IgD-negative memory B cell (primary cell): Measurements from ENCODE around the gene BAZ2B. TPM values are rescaled to one million over a fixed set of nuclear protein-coding genes. Genes with fewer than 3 reads are reported as not detected.
A peak's percentile ranks its signal among the peaks of the same experiment; 100 is the strongest.

Experiments used
- H3K27ac Mint-ChIP-seq, 3 donors: one replicate each; pipeline ENCODE4 v1.8.0; 2020 to 2022; ENCODE audit warnings: mild to moderate bottlenecking in 3 of 3, mixed read lengths in 3 of 3, moderate library complexity in 1 of 3
- H3K27me3 Mint-ChIP-seq: one replicate; pipeline ENCODE4 v1.8.0; 2021; ENCODE audit warnings: mixed read lengths
- H3K36me3 Mint-ChIP-seq: one replicate; pipeline ENCODE4 v1.8.0; 2020; ENCODE audit warnings: mild to moderate bottlenecking, mixed read lengths
- H3K4me1 Mint-ChIP-seq, 3 donors: one replicate each; pipeline ENCODE4 v1.8.0; 2020 to 2022; ENCODE audit warnings: mixed read lengths in 3 of 3, mild to moderate bottlenecking in 1 of 3
- H3K4me3 Mint-ChIP-seq, 4 donors: one replicate each; pipeline ENCODE4 v1.8.0; 2020 to 2022; ENCODE audit warnings: mild to moderate bottlenecking in 4 of 4, mixed read lengths in 4 of 4, moderate library complexity in 3 of 4
- H3K9me3 Mint-ChIP-seq, 3 donors: one replicate each; pipeline ENCODE4 v1.8.0; 2020 to 2021; ENCODE audit warnings: mixed read lengths in 3 of 3, mild to moderate bottlenecking in 1 of 3
- polyA plus RNA-seq: library from polyadenylated mRNA; unstranded; fragments of 300-500 nt; fragmentation: Illumina TruSeq; gene quantifications from one replicate; pipeline ENCODE4 v1.2.3, GENCODE V29; 2021

Gene BAZ2B
- polyA plus RNA-seq, 1 donor from 2014 or later: 17.3 TPM

- H3K36me3 Mint-ChIP-seq: peaks cover 5% of the 10 kb centered on the region
- H3K9me3 Mint-ChIP-seq: peaks cover 0 to 2% (median 0%) of the 10 kb centered on the region in 3 donors
- no peak overlapping the region for H3K4me3 Mint-ChIP-seq
- H3K27ac Mint-ChIP-seq: no peak overlapping the region
- no peaks in the 10 kb centered on the region for H3K27me3 Mint-ChIP-seq
- H3K4me1 Mint-ChIP-seq: peaks cover 5 to 15% (median 10%) of the 10 kb centered on the region in 3 donors
Observed at GRCh38 chr2:159508140-159508539, 108.2 kb downstream of the BAZ2B start.

- Mint-ChIP-seq H3K27me3 (no peaks in the 10 kb centered on the region), H3K4me3 (no peak overlapping the region), H3K9me3 (peaks cover 0 to 4% (median 0%) of the 10 kb centered on the region in 3 donors), H3K27ac (no peak overlapping the region), H3K36me3 (peaks cover 6% of the 10 kb centered on the region), H3K4me1 (peaks cover 5 to 10% (median 8%) of the 10 kb centered on the region in 3 donors)
Observed at GRCh38 chr2:159506764-159507440, 109.4 kb downstream of the BAZ2B start.

GRCh38 chr2:159506202-159506601 is 110.1 kb downstream of the BAZ2B start:
- Mint-ChIP-seq H3K4me3 (no peak overlapping the region), H3K4me1 (peaks cover 5 to 10% (median 8%) of the 10 kb centered on the region in 3 donors), H3K36me3 (peaks cover 8% of the 10 kb centered on the region), H3K27ac (no peak overlapping the region), H3K9me3 (peaks cover 0 to 4% (median 0%) of the 10 kb centered on the region in 3 donors), H3K27me3 (no peaks in the 10 kb centered on the region)

- Mint-ChIP-seq H3K36me3 (peaks cover 8% of the 10 kb centered on the region), H3K4me1 (peaks cover 5 to 10% (median 8%) of the 10 kb centered on the region in 3 donors), H3K27me3 (no peaks in the 10 kb centered on the region), H3K27ac (no peak overlapping the region), H3K4me3 (no peak overlapping the region), H3K9me3 (peaks cover 0 to 4% (median 2%) of the 10 kb centered on the region in 3 donors)
Observed at GRCh38 chr2:159505196-159505595, 111.2 kb downstream of the BAZ2B start.

- no peak overlapping the region for H3K27ac Mint-ChIP-seq
- H3K4me3 Mint-ChIP-seq: no peak overlapping the region
- no peaks in the 10 kb centered on the region for H3K27me3 Mint-ChIP-seq
- H3K36me3 Mint-ChIP-seq: peaks cover 12% of the 10 kb centered on the region
- H3K4me1 Mint-ChIP-seq: peaks cover 3 to 12% (median 8%) of the 10 kb centered on the region in 3 donors
- H3K9me3 Mint-ChIP-seq: peaks cover 4 to 5% (median 4%) of the 10 kb centered on the region in 3 donors
Observed at GRCh38 chr2:159501743-159502142, 114.6 kb downstream of the BAZ2B start.

GRCh38 chr2:159497847-159498246 is 118.5 kb downstream of the BAZ2B start:
- H3K4me3 Mint-ChIP-seq: no peak overlapping the region
- peaks cover 12% of the 10 kb centered on the region for H3K36me3 Mint-ChIP-seq
- H3K27ac Mint-ChIP-seq: no peak overlapping the region
- peaks cover 0 to 5% (median 4%) of the 10 kb centered on the region in 3 donors for H3K9me3 Mint-ChIP-seq
- H3K27me3 Mint-ChIP-seq: no peaks in the 10 kb centered on the region
- peaks cover 0 to 8% (median 6%) of the 10 kb centered on the region in 3 donors for H3K4me1 Mint-ChIP-seq

- H3K9me3 Mint-ChIP-seq: peaks cover 0 to 5% (median 4%) of the 10 kb centered on the region in 3 donors
- peaks cover 0 to 8% (median 6%) of the 10 kb centered on the region in 3 donors for H3K4me1 Mint-ChIP-seq
- H3K4me3 Mint-ChIP-seq: no peak overlapping the region
- no peaks in the 10 kb centered on the region for H3K27me3 Mint-ChIP-seq
- H3K27ac Mint-ChIP-seq: peak overlapping the region in 1 of 3 donors; percentile 8
- peaks cover 12% of the 10 kb centered on the region for H3K36me3 Mint-ChIP-seq
Observed at GRCh38 chr2:159497256-159497655, 119.1 kb downstream of the BAZ2B start.

- Mint-ChIP-seq H3K27me3 (no peaks in the 10 kb centered on the region), H3K4me3 (no peak overlapping the region), H3K4me1 (peaks cover 4 to 5% (median 5%) of the 10 kb centered on the region in 3 donors), H3K9me3 (no peaks in the 10 kb centered on the region), H3K36me3 (peaks cover 4% of the 10 kb centered on the region), H3K27ac (no peak overlapping the region)
Observed at GRCh38 chr2:159489476-159489875, 126.9 kb downstream of the BAZ2B start.

- Mint-ChIP-seq H3K9me3 (no peaks in the 10 kb centered on the region), H3K27me3 (no peaks in the 10 kb centered on the region), H3K4me3 (no peak overlapping the region), H3K27ac (no peak overlapping the region), H3K36me3 (peaks cover 4% of the 10 kb centered on the region), H3K4me1 (peaks cover 4 to 6% (median 5%) of the 10 kb centered on the region in 3 donors)
Observed at GRCh38 chr2:159484532-159484931, 131.8 kb downstream of the BAZ2B start.

- peaks cover 15% of the 10 kb centered on the region for H3K36me3 Mint-ChIP-seq
- no peaks in the 10 kb centered on the region for H3K27me3 Mint-ChIP-seq
- no peak overlapping the region for H3K4me3 Mint-ChIP-seq
- peaks cover 0 to 2% (median 0%) of the 10 kb centered on the region in 3 donors for H3K4me1 Mint-ChIP-seq
- no peak overlapping the region for H3K27ac Mint-ChIP-seq
- peaks cover 0 to 3% (median 1%) of the 10 kb centered on the region in 3 donors for H3K9me3 Mint-ChIP-seq
Observed at GRCh38 chr2:159476329-159476728, 140.0 kb downstream of the BAZ2B start.

- Mint-ChIP-seq H3K4me1 (peaks cover 0 to 2% (median 0%) of the 10 kb centered on the region in 3 donors), H3K4me3 (no peak overlapping the region), H3K27me3 (no peaks in the 10 kb centered on the region), H3K36me3 (peaks cover 17% of the 10 kb centered on the region), H3K27ac (no peak overlapping the region), H3K9me3 (peaks cover 0 to 3% (median 1%) of the 10 kb centered on the region in 3 donors)
Observed at GRCh38 chr2:159475793-159476192, 140.6 kb downstream of the BAZ2B start.

- no peaks in the 10 kb centered on the region for H3K27me3 Mint-ChIP-seq
- no peak overlapping the region for H3K4me3 Mint-ChIP-seq
- peaks cover 12% of the 10 kb centered on the region for H3K36me3 Mint-ChIP-seq
- peaks cover 0 to 3% (median 3%) of the 10 kb centered on the region in 3 donors for H3K9me3 Mint-ChIP-seq
- peaks cover 1 to 6% (median 6%) of the 10 kb centered on the region in 3 donors for H3K4me1 Mint-ChIP-seq
- H3K27ac Mint-ChIP-seq: no peak overlapping the region
Observed at GRCh38 chr2:159471340-159471739, 145.0 kb downstream of the BAZ2B start.

GRCh38 chr2:159468257-159468656 is 148.1 kb downstream of the BAZ2B start:
- Mint-ChIP-seq H3K4me1 (peaks cover 0 to 6% (median 6%) of the 10 kb centered on the region in 3 donors), H3K36me3 (peaks cover 9% of the 10 kb centered on the region), H3K27ac (peak overlapping the region in 1 of 3 donors; percentile 41), H3K27me3 (no peaks in the 10 kb centered on the region), H3K9me3 (peaks cover 0 to 2% (median 1%) of the 10 kb centered on the region in 3 donors), H3K4me3 (no peak overlapping the region)

- Mint-ChIP-seq H3K4me3 (no peak overlapping the region), H3K4me1 (peaks cover 3 to 9% (median 7%) of the 10 kb centered on the region in 3 donors), H3K36me3 (peaks cover 18% of the 10 kb centered on the region)
Observed at GRCh38 chr2:159462961-159463360, 153.4 kb downstream of the BAZ2B start.

GRCh38 chr2:159462201-159462785 is 154.1 kb downstream of the BAZ2B start:
- peaks cover 18% of the 10 kb centered on the region for H3K36me3 Mint-ChIP-seq
- H3K4me3 Mint-ChIP-seq: no peak overlapping the region
- H3K4me1 Mint-ChIP-seq: peaks cover 7 to 11% (median 8%) of the 10 kb centered on the region in 3 donors
- no peak overlapping the region for H3K27ac Mint-ChIP-seq
- H3K27me3 Mint-ChIP-seq: no peaks in the 10 kb centered on the region
- peaks cover 0 to 1% (median 0%) of the 10 kb centered on the region in 3 donors for H3K9me3 Mint-ChIP-seq

More at GRCh38 chr2:159462961-159463360, 153.4 kb downstream of the BAZ2B start:
- H3K9me3 Mint-ChIP-seq: peaks cover 0 to 1% (median 0%) of the 10 kb centered on the region in 3 donors
- no peak overlapping the region for H3K27ac Mint-ChIP-seq
- no peaks in the 10 kb centered on the region for H3K27me3 Mint-ChIP-seq
